ENCODE results near the gene PPP1R9B.

Gene PPP1R9B

GRCh38 chr17:50173335-50173941, 23.0 kb upstream of the PPP1R9B start:
- Histone ChIP-seq H3K9me3 (ENCODE audit: low read length) (no peaks in the 10 kb centered on the region), H4K20me1 (ENCODE audit: insufficient read depth, low read length) (no peaks in the 10 kb centered on the region), H3K4me3 (ENCODE audit: low read depth, low read length, poor library complexity, severe bottlenecking) (no peak overlapping the region), H2AFZ (ENCODE audit: low read length) (no peak overlapping the region), H3K36me3 (ENCODE audit: insufficient read depth, low read length) (no peaks in the 10 kb centered on the region), H3K4me2 (ENCODE audit: low read length) (no peak overlapping the region), H3K9me2 (ENCODE audit: low read depth, low read length) (no peaks in the 10 kb centered on the region), H3K9ac (ENCODE audit: low read length) (no peak overlapping the region), H3K79me2 (ENCODE audit: insufficient read depth, low read length) (no peaks in the 10 kb centered on the region), H3F3A (ENCODE audit: insufficient read depth, low read length) (no peaks in the 10 kb centered on the region), H3K27me3 (ENCODE audit: insufficient read depth, low read length) (no peaks in the 10 kb centered on the region; the same call in 1 of the 2 replicates), H3K27ac (ENCODE audit: low read depth, low read length, poor library complexity, severe bottlenecking) (no peak overlapping the region), H3K4me1 (ENCODE audit: insufficient read depth, low read length, severe bottlenecking) (peaks cover 14% of the 10 kb centered on the region)
- no peak for TF ChIP-seq CTCF (IDR thresholded peaks at IDR 0.05; ENCODE audit: low read length)
- no peak for TF ChIP-seq EZH2 (IDR thresholded peaks at IDR 0.05; ENCODE audit: borderline replicate concordance, low read length)

GRCh38 chr17:50172936-50173334, 22.5 kb upstream of the PPP1R9B start:
- H3K27me3 ChIP-seq (ENCODE audit: insufficient read depth, low read length): no peaks in the 10 kb centered on the region; the same call in 1 of the 2 replicates
- H3K27ac ChIP-seq (ENCODE audit: low read depth, low read length, poor library complexity, severe bottlenecking): no peak overlapping the region
- TF ChIP-seq EZH2 (IDR thresholded peaks at IDR 0.05; ENCODE audit: borderline replicate concordance, low read length) (no peak), CTCF (IDR thresholded peaks at IDR 0.05; ENCODE audit: low read length) (no peak)
- no peak overlapping the region for H3K4me2 ChIP-seq (ENCODE audit: low read length)
- H3K4me1 ChIP-seq (ENCODE audit: insufficient read depth, low read length, severe bottlenecking): peaks cover 11% of the 10 kb centered on the region
- H3K4me3 ChIP-seq (ENCODE audit: low read depth, low read length, poor library complexity, severe bottlenecking): no peak overlapping the region
- H3K9me3 ChIP-seq (ENCODE audit: low read length): no peaks in the 10 kb centered on the region
- no peaks in the 10 kb centered on the region for H3K36me3 ChIP-seq (ENCODE audit: insufficient read depth, low read length)
- H3K9ac ChIP-seq (ENCODE audit: low read length): no peak overlapping the region
- no peaks in the 10 kb centered on the region for H4K20me1 ChIP-seq (ENCODE audit: insufficient read depth, low read length)
- H3F3A ChIP-seq (ENCODE audit: insufficient read depth, low read length): no peaks in the 10 kb centered on the region
- no peak overlapping the region for H2AFZ ChIP-seq (ENCODE audit: low read length)
- no peaks in the 10 kb centered on the region for H3K9me2 ChIP-seq (ENCODE audit: low read depth, low read length)
- H3K79me2 ChIP-seq (ENCODE audit: insufficient read depth, low read length): no peaks in the 10 kb centered on the region

- H4K20me1 ChIP-seq (ENCODE audit: insufficient read depth, low read length): no peaks in the 10 kb centered on the region
- no peak overlapping the region for H3K27ac ChIP-seq (ENCODE audit: low read depth, low read length, poor library complexity, severe bottlenecking)
- H3K9me3 ChIP-seq (ENCODE audit: low read length): no peaks in the 10 kb centered on the region
- H3K79me2 ChIP-seq (ENCODE audit: insufficient read depth, low read length): no peaks in the 10 kb centered on the region
- H2AFZ ChIP-seq (ENCODE audit: low read length): no peak overlapping the region
- no peak overlapping the region for H3K9ac ChIP-seq (ENCODE audit: low read length)
- H3F3A ChIP-seq (ENCODE audit: insufficient read depth, low read length): no peaks in the 10 kb centered on the region
- TF ChIP-seq EZH2 (IDR thresholded peaks at IDR 0.05; ENCODE audit: borderline replicate concordance, low read length): no peak
- no peak for TF ChIP-seq CTCF (IDR thresholded peaks at IDR 0.05; ENCODE audit: low read length)
- no peaks in the 10 kb centered on the region for H3K36me3 ChIP-seq (ENCODE audit: insufficient read depth, low read length)
- no peak overlapping the region for H3K4me3 ChIP-seq (ENCODE audit: low read depth, low read length, poor library complexity, severe bottlenecking)
- H3K9me2 ChIP-seq (ENCODE audit: low read depth, low read length): no peaks in the 10 kb centered on the region
- peaks cover 8% of the 10 kb centered on the region for H3K4me1 ChIP-seq (ENCODE audit: insufficient read depth, low read length, severe bottlenecking)
- no peaks in the 10 kb centered on the region; the same call in 1 of the 2 replicates for H3K27me3 ChIP-seq (ENCODE audit: insufficient read depth, low read length)
- H3K4me2 ChIP-seq (ENCODE audit: low read length): no peak overlapping the region
Measured at GRCh38 chr17:50172130-50172529, 21.7 kb upstream of the PPP1R9B start.
